HG03159 (cell line): Measurements from ENCODE around the gene LETMD1.
"Not testable (repeated sequence)": the region's sequence is repeated elsewhere in the genome, so short reads cannot be mapped to it uniquely, and the experiment has no call there.

Experiments used
- ATAC-seq: cut with Tn5 transposase; IDR thresholded peaks from one replicate; pipeline ENCODE4 v1.9.1; 2021; ENCODE audit warnings: mild to moderate bottlenecking, moderate library complexity; ENCODE audit not compliant: unreplicated experiment

LETMD1 gene

GRCh38 chr12:51047655-51048540 lies at the start of gene LETMD1:
Gene LETMD1, plus strand, starts transcription at chr12:51048327. Its CDS starts 30 bp downstream, at chr12:51048357.
- peak; percentile 92 for ATAC-seq

GRCh38 chr12:50999093-50999492 lies 49.0 kb upstream of the LETMD1 start:
- ATAC-seq, result no peak

- no peak for ATAC-seq
Measured at GRCh38 chr12:51000245-51000644, 47.9 kb upstream of the LETMD1 start.

- no peak for ATAC-seq
Measured at GRCh38 chr12:51001799-51002198, 46.3 kb upstream of the LETMD1 start.

DNA sequence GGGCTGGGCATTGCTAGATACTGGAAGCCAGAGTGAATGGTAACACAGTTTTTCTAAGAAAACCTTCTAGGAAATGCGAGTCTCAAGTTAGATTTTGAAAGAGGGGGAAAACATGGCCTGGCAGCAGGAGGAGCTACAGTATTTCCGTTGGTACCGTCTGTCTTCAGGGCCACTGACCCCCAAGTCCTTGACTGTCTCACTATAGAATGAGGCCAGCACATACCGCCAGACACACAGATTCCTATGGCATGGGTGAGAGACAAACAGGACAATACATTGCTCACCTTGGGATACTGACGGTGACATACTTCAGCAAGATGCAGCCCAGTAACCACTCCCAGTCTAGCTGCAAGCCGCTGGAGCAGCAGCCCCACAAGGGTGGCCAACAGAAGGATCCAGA lies 43.6 kb upstream of the LETMD1 start:
- no peak for ATAC-seq

DNA sequence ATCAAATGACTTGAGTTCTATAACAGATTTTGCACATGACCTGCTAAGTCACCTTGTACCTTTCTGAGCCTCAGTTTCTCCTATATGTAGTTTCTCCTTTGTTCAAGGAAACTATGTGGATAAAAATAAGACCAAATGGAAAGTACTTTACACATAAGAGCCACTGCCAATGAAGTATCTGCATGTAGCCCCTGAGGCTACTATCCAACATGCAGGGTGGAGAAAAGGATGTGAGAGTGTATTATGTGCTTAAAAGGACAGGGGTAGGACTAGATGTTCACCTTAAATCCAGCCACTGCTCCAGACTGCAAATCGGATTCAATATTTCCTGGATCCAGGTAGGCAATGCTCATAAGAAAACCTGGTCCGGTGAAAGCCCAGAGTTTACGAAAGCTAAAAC lies 43.1 kb upstream of the LETMD1 start:
- no peak for ATAC-seq

GRCh38 chr12:51005671-51006070 lies 42.5 kb upstream of the LETMD1 start:
- ATAC-seq, result no peak

DNA sequence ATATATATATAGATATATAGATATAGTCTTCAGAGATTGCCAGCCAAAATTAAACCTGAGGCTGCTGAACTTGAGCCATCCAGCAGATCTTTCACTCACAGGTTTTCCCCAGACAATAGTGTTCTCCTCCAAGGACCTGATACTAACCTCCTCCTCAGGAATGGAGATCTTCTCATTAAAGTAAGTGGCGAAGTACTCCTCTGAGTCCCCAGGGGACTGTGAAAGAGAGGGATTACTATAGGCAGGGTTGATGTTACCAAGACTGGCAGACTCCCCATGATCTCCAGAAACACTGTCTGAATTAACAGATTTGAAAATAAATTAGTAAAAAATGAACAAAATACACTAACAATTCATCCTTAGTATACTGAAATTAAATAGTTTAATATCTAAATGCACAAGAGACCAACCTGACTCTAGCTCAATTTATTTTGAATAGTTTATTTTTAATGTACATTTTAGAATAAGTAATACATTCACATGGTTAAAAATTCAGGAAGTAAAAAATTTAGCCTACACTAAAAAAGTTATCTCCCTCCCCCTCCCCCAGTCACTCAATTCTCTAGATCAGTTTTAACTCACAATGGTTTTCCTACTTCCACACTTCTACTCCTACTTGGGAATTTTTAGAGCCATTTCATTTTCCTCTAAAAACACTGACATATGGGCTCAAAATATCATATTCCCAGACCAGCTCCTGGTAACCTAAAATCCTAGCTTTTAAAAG lies 39.6 kb upstream of the LETMD1 start:
- no peak for ATAC-seq

GRCh38 chr12:51009056-51009440 lies 39.1 kb upstream of the LETMD1 start:
- no peak for ATAC-seq

DNA sequence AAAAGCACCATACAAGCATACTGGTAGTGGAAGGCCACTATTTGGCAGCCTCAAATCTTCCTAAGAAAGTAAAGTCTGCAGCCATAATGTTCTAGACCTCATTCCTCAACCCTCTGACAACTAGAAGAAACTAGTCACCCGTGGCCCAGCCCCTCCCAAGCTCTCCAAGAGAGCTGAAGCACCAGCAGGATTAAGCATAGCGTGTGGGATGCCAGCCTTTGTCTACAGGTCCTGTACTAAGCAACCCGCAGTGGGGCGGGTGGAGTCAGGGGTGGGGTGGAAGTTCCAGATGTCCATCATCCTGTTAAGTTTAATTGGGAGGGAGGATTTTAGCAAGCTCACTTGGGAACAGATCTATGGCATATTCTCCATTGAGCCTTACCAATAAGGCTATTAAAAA lies 36.2 kb upstream of the LETMD1 start:
- ATAC-seq, result no peak

- ATAC-seq, result no peak
Measured at GRCh38 chr12:51012570-51013236, 35.4 kb upstream of the LETMD1 start.

DNA sequence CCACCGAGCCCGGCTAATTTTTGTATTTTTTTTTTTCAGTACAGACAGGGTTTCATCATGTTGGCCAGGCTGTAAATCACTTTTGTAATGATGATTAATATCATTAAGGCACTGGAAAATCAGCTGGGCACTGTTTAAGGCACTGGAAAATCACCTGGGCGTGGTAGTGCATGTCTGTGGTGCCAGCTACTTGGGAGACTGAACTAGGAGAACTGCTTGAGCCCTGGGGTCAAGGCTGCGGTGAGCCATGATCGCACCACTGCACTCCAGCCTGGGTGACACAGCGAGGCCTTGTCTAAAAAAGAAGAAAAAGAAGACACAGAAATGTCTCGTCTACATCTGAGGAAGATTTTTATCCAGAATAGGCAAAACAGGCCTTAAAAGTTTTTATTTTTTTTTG lies 34.7 kb upstream of the LETMD1 start:
- ATAC-seq, result no peak

DNA sequence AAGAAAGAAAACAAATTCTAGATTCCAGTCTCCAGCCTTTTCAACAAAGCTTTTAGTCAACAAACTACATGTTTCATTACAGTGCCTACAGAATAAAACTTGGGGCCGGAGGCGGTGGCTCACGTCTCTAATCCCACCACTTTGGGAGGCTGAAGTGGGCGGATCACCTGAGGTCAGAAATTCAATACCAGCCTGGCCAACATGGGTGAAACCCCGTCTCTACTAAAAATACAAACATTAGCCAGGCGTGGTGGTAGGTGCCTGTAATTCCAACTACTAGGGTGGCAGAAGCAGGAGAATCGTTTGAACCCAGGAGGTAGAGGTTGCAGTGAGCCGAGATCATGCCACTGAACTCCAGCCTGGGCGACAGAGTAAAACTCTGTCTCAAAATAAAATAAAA lies 33.7 kb upstream of the LETMD1 start:
- ATAC-seq, result not testable (repeated sequence)

- no peak for ATAC-seq
Measured at GRCh38 chr12:51017452-51017851, 30.7 kb upstream of the LETMD1 start.

GRCh38 chr12:51018956-51019355 lies 29.2 kb upstream of the LETMD1 start:
- no peak for ATAC-seq

- no peak for ATAC-seq
Measured at GRCh38 chr12:51019927-51020326, 28.2 kb upstream of the LETMD1 start.

GRCh38 chr12:51020448-51021182 lies 27.5 kb upstream of the LETMD1 start:
- ATAC-seq, result no peak

DNA sequence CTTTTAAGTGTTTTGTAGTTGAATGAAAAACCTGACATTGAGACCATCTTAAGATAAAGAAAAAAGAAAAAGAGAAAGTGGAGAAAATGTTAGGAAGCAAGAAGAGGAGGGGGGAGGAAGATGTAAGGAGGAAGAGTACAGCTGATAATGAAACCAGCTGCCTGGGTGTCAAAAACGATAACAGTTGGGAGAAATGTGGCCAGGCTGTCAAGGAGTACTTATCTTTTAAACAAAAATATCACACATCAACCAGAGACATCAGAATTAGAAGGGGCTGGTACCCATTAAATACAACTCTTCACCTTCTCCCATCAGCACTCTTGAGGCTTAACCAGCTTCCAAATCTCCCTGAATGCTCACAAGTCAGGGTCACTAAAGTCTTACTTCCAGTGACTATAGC lies 26.4 kb upstream of the LETMD1 start:
- ATAC-seq, result no peak

DNA sequence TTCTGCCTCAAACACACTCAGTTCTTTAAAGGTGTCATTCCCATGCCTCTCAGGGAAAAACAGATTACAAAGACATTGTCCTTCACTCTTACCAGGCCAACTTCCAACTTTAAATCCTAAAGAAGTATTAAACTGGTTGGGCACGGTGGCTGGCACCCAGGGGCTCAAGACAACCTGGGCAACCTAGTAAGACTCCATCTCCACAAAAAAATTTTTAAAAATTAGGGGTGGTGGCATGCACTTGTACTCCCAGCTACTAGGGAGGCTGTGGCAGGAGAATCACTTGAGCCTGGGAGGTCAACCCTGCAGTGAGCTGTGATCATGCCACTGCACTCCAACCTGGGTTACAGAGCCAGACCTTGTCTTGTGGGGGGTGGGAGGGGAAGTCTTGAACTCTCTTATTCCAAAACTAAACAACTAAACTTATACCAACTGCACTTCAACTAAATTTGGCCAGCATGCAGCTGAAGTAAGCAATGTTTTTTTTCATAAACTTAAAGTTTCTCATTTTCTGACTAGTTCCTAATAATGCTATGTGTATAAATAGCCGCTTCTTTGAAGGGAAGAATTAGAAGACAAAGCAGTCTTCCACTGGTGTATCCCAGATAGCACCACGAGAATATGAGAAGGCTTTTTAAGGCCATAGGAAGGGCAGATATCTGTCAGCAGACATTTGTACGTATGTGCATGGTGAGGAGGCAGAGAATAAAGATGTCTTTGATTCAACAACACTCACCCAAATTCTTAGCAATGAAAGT lies 24.3 kb upstream of the LETMD1 start:
- no peak for ATAC-seq

DNA sequence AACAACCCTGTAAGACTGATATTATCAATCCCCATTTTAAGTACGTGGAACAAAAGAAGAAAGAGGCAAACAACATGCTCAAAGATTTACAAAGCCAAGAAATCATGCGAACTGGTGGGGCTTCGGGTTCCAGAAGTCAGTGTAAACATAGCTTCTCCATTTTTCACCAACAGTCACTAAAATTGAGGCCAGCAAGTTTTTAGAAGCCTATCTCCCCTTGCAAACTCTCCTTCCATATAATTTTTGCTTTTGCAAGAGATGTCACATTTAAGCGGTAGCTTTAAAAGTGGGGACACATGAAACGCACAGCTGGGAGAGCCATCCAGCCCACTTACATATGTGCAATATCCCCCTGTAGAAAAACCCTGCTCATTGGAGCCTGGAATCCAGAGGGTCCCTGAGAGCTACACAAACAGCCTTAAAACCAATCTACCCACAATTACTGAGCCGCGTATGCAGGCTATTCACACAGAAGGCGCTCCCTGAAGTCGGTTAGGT lies 22.7 kb upstream of the LETMD1 start:
- ATAC-seq, result no peak
